ENCODE measurements around the gene ZBTB39.
"Not testable (repeated sequence)": the region's sequence is repeated elsewhere in the genome, so short reads cannot be mapped to it uniquely, and the experiment has no call there.

The ZBTB39 gene

DNA sequence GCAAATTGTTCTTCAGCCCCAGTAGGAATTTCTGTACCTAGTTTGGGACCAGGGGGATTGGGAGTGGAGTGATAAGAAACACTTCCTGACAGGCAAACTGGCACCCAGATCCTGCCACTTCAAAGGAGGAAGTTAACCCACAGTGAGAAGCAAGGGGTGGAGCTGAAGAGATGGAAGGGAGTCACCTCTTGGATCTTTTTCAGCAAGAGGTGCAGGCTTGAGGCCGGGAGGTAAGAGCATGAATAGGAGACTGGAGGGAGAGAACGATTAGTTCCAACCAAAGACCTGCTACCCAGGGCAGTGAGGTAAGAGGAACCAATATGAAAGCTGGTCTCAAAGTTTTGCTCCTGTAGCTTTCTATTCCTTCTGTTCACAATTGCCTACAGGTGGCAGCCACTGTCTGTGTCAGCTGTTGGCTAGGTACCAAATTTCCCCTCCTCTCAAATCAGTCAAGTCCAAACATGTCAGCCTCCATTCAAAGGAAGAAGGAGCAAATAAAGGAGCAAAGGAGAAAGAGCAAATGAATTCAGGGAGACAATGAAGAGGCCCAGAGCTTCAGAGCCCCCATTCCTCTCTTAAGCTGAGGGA is 24.9 kb upstream of the ZBTB39 start:
- peak; percentile 50 for DNase-seq

DNA sequence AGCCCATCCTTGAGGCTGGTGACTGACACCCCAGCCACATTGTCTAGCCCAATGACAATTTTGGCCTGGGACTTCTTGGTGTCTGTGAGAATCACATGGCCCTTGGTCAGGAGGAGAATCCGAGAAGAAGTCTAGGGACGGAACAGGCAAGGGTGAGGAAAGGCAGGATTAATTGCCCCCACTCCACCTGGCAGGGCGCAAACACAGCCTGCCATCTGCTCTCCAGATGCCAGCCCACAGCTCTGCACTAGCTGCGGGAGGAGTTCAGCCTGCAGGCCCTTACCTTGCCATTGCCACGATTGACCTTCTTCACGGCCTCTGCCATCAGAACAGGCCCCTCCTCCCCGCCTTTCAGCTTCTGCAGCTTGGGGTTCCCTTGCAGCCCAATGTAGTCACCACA is 23.1 kb upstream of the ZBTB39 start:
- no peak for DNase-seq

DNA sequence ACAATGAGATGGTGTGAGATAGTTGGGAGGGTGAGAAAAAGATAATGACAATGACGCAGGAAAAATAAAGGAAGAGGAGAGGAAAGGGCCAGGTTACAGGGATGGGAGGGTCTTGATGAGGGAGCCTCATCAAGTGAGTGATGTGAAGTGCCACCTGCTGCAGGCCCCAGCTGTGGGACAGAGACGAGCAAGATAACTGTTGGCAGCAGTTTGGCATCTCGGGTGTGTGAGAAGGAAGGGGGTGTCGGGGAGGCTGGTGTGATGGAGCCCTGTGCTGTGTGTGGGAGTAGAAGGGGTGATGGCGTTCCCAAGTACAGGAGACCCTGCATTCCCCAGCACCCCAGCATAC is 21.4 kb upstream of the ZBTB39 start:
- DNase-seq, result no peak

DNA sequence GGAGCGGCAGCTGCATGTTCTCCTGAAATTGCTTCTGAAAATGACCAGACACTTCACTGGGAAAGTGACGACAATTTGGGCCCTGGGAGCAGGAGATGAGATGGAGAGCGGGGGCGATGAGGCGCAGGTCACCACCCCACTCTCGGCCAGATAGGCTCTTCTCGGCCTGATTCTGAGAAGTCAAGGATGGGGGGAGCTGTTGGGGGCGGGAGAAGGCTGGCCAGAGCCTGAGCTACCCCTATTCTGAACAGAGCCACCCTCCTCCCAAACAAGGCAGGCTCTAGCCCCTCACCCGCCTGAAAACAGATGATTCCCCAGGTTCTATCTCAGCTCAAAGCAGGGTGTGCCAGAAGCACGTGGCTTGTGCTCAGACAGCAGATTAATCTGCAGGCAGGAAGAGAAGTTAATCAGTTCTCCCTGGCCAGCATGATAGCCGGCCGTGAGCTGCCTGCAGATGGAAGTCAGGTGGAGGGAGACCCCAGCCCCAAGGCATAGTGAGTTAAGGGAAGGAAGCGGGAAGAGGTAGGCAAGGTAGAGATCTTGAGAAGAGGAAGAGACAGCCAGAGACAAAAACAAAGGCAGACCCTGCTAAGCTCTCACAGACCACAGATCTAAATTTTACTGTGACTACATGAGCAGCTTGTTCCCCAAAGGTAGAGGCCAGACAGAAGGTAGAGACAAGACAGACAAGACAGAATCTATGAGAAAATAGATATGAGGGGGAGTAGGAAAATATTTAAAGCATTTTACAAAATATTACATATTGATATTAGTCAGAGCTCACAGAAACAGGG is 20.9 kb upstream of the ZBTB39 start:
- DNase-seq, result no peak

DNA sequence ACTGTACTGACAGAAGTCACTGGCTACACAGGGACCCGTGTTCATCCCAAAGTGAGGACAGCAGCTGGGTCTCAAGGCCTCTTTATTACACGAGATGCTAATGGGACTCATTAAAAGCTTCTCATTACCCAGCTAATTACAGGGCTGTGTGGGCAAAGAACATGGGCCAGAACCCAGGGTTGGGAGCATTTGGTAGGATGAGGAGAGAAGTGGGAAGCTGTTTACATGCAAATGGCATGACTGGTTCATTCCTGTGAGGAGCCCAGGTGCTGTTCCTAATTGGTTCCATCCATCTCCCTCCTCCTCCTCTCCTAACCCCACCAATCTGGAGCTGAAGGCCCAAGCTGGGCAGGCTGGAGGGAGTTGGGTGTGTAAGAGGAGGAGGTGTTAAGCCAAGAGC is 18.9 kb upstream of the ZBTB39 start:
- no peak for DNase-seq

- not testable (repeated sequence) for DNase-seq
Measured at GRCh38 chr12:57022324-57022723, 16.0 kb upstream of the ZBTB39 start.

- DNase-seq, result no peak
Measured at GRCh38 chr12:57019983-57020719, 13.8 kb upstream of the ZBTB39 start.

- no peak for DNase-seq
Measured at GRCh38 chr12:57018906-57019305, 12.6 kb upstream of the ZBTB39 start.

DNA sequence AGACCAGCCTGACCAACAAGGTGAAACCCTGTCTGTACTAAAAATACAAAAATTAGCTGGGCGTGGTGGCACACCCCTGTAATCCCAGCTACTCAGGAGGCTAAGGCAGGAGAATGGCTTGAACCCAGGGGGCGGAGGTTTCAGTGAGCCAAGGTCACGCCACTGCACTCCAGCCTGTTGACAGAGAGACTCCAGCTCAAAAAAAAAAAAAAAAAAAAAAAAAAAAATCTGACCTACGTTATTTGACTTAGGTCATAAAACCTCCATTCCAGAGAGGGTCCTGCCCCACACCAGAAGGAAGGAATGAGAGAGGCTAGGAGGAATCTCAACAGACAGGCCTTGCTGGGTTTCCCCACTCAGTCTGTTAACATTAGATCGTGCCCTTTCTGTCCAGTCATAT is 12.0 kb upstream of the ZBTB39 start:
- DNase-seq, result not testable (repeated sequence)

DNA sequence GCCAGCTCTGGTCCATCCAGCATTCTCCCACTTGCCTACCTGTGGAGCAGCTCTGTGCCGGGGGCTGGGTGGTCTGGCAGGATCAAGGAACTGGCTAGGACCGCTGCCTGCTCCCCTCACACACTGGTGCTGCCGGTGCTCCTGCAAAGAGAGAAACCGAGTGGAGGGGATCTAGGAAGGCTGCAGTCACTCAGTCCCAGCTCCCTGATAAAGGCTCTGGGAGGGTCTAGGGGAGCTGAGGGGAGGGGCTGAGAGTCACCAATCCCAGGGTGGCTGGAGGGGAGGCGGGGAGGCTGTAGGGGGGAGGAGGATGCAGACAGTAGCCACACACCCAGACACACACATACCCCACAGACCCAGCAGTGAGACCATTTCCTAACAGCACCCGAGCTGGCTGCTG is 10.0 kb upstream of the ZBTB39 start, which contains the start of gene TAC3:
Gene TAC3 (minus strand): TSS at position 182 of the 400 bp plus-strand sequence. CDS start 732 bp downstream, outside the sequence.
- no peak for DNase-seq

DNA sequence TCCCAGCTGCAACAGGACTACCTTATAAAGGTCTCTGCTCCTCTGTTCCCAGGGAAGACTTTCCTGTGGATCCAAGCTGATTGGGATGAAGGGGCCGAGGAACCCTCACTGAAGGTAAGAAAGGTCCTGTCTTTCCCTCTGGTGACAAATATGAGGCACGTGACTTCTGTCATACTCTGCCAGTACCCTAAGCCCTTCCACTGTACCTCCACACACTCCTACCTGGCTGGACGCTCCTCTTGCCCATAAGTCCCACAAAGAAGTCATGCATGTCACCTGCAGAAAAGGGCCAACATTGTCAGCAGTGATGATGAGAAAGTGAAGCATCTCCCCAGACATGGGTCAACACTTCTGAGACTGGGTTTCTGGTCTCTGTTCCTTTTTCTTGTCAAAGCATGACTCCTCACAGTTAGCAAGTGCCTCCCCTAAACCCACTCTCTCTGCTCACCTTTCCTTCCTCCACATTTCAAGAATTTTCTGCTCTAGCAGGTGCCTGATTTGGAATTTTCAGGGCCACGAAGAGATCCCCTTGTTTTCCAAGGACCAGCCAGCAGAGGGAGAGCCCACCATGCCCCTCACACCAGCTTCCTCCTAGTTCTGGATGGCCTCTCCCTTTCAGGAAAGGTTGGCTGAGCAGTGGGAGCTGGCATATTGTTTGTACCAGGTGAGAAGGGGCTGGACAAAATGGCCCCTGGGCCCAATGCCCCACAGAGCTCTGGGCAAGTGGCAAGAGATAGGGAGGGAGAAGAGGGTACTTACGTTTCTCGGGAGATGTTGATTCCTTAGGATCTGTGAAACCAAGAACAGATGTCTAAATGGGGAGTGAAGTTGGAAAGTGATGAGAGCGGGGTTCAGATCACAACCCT is 6.5 kb upstream of the ZBTB39 start:
- no peak for DNase-seq

DNA sequence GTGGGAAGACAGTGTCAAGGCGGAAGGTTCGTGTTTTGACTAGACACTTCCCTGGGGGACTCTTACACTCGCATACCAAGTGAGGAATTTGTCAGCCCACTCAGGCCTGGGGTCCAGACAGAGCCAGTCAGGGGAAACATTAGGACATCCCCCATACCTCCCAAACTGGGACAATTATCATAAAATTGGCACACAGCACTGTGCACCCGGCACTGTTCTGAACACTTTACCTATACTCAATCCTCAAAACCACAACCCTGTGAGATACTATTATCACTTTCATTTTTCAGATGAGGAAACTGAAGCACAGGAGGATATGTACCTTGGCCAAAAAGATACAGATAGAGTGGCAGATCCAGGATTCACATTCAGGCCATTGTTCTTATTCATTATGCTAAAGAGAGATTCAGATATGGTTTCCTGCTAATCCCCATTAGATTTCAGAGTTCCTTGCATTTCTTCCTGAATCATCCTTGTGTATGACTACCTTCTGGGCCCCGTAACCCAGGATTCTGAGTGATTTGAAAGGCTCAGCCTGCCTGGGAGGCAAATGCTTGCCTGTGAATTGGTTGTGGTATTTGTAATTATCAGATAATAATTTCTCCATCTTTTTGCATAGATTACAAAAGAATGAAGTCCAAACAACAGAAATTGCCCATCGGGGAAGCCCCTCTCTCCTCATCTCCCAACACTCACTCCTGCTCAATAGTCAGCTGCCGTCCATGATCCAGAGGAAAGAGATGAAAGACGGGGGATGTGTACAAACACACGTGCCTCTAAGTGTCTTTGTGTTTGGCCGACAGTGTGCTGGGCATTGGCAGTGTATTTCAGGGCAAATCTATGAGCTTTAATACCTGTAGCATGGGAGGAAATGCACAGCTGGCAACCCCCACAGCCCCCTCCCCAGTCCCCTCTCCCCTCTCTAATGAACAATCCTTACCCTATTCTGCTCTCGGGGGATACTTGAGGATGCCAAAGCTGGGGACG is 5.4 kb upstream of the ZBTB39 start:
- DNase-seq, result no peak

DNA sequence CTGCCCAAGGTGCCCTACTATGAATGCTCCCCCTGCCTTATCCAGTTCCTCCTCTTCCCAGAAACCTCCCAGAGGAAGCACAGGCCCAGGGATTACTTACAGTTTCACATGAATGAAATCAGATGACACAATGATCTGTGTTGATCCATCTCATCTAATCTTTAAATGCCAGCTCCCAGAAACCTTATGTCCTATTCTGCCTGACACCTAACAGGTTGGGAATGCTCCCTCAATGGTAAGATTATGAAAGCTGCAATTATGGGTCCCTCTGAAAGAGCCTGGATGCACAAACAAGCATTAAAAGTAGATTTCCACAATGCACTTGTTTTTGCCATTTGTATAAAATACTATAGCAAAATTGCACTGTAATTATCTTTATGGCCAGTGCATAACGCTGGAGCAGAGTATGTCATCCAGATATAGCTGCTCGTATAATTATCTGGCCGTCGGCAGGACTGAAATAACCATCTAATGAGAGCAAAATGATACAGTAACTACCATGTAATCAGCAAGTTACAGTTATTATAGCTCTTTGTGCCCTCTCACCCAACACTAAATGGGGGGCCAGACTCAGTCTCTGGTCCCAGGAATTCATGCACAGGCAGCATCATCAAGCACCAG is 4.4 kb upstream of the ZBTB39 start:
- DNase-seq, result no peak

DNA sequence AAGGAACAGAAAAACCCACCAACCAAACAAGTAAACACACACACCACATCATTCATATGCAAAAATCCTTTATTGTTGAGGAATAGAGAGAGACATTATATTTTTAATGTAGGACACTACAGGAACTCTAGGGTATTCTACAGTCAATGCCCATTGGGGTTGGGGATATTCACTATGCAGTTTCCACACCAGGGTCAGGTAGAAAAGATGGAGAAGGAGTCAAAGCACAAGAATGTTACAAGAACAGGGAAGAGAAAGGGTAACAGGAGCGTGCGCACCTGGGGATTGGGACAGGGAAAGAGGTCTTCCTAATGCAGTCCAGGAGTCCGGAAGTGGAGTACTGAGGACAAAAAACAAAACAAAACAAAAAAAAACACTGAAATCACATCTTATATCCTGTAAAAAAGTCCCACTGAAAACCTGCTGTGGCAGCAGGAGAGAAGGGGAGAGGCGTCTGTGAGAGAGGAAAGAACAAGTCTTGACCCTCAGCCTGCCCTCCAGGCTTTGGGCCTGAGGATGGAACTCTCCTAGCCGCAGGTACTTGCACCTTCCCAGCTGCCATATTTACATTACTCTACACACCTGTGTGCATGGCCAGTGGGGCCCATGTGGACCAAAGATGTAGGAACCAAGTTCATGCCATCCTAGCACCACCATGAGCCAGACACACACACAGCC is 3.7 kb upstream of the ZBTB39 start:
- no peak for DNase-seq

DNA sequence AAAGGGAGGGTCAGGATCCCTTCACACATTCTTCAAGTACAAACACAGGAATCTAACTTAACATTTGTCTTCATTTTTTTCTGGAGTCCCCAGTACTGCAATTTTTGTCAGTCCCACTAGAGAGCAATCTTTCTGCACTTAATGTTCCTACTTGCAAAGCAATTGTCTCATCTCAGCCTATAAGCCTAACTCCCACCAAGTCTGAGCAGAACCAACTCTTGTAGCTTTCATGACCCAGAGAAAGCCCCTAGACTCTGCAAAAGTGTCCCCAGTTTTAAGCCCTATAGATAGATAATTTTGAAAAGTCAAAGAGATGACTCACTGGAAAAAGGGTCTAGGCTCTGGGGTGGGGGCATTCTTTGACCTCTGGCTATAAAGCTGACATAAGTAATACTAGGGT is 1.8 kb upstream of the ZBTB39 start:
- peak; percentile 21 for DNase-seq

DNA sequence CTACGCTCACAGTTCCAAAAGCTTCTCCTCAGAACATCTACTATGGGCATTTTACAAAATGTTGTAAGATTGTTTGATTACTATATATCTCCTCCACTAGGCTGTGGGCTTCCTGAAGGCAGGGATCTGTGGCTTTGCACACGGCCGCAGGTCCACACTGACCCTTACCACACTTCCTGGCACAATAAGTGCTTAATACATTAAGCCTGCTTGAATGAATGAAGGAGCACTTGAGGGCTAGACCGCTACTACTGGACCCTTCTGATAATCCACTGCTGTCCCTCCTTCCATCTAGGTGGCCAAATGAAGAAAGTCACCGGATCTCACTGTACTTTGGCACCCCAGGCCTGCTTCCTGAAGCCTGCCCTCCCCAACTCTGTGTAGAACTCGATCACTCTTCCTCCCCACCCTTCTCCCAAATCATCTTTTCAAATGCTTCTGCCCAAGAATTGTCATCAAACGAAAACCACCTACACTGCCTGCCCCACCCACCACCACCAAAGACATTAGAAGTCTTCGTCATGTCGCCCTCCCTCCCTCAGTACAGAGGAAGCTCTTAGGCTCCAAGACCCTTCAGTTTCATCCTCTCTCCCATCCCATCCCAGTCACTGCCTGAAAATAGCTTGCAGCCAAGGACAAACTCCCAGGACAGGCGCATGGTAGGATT is 596 bp upstream of the ZBTB39 start:
- no peak for DNase-seq

DNA sequence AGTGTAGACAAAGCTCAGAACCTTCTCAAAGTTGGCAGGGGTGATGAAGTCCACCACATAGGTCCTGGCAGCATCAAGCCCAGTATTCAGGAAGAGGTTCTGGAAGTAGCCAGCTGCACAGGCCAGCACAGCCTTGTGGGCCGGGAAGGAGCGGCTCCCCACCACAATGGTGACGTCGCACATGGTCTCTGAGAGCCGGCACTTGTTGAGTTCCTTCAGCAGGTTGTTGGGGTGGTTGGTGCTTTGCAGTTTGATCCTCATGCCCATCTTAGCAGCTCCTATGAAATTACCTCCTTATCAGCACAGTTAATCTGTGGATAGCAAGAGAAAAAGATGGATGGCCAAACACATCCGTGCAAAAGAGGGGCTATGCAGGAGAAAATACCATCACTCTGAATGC is 1.7 kb downstream of the ZBTB39 start:
- DNase-seq, result no peak

- no peak for DNase-seq
Measured at GRCh38 chr12:57003395-57003794, 3.0 kb downstream of the ZBTB39 start.

DNA sequence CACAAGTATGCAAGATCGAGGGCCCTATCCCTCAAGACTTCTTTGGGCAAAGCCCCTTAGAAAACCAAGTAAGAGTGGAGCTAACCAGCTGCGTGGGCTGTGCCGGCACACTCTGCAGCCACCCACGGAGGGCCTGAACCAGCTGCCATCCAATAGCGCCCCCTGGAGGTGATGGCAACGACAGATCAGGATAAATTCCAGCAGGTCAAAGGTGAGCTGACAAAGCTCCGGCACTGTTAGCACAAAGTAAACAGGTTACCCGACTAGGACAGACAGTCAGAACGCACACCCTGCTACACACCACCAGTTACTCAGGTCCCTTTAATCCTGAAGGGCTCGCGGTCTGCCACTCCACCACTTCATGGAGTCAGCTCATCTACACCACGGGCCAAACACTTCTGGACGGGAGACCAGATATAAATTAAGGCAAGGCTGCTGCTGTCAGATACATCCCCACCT is 4.9 kb downstream of the ZBTB39 start:
- DNase-seq, result no peak

GRCh38 chr12:57000393-57000792 is 6.0 kb downstream of the ZBTB39 start:
- no peak for DNase-seq
